ENCODE measurements around the gene ABCB8. TPM values are rescaled to one million over a fixed set of nuclear protein-coding genes. Genes with fewer than 3 reads are reported as not detected.
A peak's percentile ranks its signal among the peaks of the same experiment; 100 is the strongest.

ABCB8 gene
- total RNA-seq, 2 donors from 2014 or later = 11.9 to 20.6 TPM

- H3K36me3 ChIP-seq = no peaks in the 10 kb centered on the region
- no peaks in the 10 kb centered on the region for H3K9me3 ChIP-seq
- H3K4me1 ChIP-seq = peaks cover 0 to 31% of the 10 kb centered on the region in 2 donors
- no peak for DNase-seq (ENCODE audit: low spot score)
- TF ChIP-seq, protein P1, sequence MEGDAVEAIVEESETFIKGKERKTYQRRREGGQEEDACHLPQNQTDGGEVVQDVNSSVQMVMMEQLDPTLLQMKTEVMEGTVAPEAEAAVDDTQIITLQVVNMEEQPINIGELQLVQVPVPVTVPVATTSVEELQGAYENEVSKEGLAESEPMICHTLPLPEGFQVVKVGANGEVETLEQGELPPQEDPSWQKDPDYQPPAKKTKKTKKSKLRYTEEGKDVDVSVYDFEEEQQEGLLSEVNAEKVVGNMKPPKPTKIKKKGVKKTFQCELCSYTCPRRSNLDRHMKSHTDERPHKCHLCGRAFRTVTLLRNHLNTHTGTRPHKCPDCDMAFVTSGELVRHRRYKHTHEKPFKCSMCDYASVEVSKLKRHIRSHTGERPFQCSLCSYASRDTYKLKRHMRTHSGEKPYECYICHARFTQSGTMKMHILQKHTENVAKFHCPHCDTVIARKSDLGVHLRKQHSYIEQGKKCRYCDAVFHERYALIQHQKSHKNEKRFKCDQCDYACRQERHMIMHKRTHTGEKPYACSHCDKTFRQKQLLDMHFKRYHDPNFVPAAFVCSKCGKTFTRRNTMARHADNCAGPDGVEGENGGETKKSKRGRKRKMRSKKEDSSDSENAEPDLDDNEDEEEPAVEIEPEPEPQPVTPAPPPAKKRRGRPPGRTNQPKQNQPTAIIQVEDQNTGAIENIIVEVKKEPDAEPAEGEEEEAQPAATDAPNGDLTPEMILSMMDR (IDR thresholded peaks at IDR 0.05) = no peak
- H3K27ac ChIP-seq = no peak overlapping the region
- no peak overlapping the region for H3K4me3 ChIP-seq
- H3K27me3 ChIP-seq = no peaks in the 10 kb centered on the region
These were observed 22.7 kb upstream of the ABCB8 start for GRCh38 chr7:151005566-151005965.

GRCh38 chr7:151006590-151007300, 21.5 kb upstream of the ABCB8 start:
- H3K27ac ChIP-seq = no peak overlapping the region
- no peaks in the 10 kb centered on the region for H3K36me3 ChIP-seq
- no peaks in the 10 kb centered on the region for H3K9me3 ChIP-seq
- peaks cover 0 to 37% of the 10 kb centered on the region in 2 donors for H3K4me1 ChIP-seq
- no peak for DNase-seq (ENCODE audit: low spot score)
- H3K4me3 ChIP-seq = no peak overlapping the region
- TF ChIP-seq, protein P1 (IDR thresholded peaks at IDR 0.05) = no peak
- H3K27me3 ChIP-seq = no peaks in the 10 kb centered on the region

GRCh38 chr7:151007469-151007898, 20.8 kb upstream of the ABCB8 start:
- H3K27me3 ChIP-seq = no peaks in the 10 kb centered on the region
- no peak overlapping the region for H3K4me3 ChIP-seq
- TF ChIP-seq, protein P1 (IDR thresholded peaks at IDR 0.05) = no peak
- DNase-seq (ENCODE audit: low spot score) = no peak
- H3K27ac ChIP-seq = no peak overlapping the region
- H3K9me3 ChIP-seq = no peaks in the 10 kb centered on the region
- peaks cover 0 to 37% of the 10 kb centered on the region in 2 donors for H3K4me1 ChIP-seq
- no peaks in the 10 kb centered on the region for H3K36me3 ChIP-seq

DNA sequence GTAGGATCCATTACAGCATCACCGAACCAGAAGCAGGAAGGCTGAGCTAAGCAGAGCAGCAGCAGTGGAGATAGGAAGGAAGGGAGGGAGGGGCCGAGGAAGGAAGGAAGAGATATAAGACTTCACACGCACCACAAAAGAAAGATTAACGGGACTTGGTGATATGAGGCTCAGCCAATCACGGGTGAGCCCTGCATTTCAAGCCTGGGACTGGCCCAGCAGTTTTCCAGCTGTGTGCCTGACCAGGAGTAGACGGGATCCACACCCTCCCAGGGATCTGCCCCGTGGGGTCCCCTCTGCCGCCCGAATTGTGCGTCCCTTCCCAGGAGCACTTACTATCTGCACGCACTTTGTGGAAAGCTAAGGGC, 20.1 kb upstream of the ABCB8 start:
- Histone ChIP-seq H3K36me3 (no peaks in the 10 kb centered on the region), H3K4me3 (peak overlapping the region in 1 of 2 donors; percentile 30), H3K27ac (peak overlapping the region in 1 of 2 donors; percentile 14), H3K4me1 (peaks cover 0 to 43% of the 10 kb centered on the region in 2 donors), H3K9me3 (no peaks in the 10 kb centered on the region), H3K27me3 (no peaks in the 10 kb centered on the region)
- TF ChIP-seq, protein P1 (IDR thresholded peaks at IDR 0.05) = no peak
- no peak for DNase-seq (ENCODE audit: low spot score)

- Histone ChIP-seq H3K4me3 (peak overlapping the region in 1 of 2 donors; percentile 30), H3K36me3 (no peaks in the 10 kb centered on the region), H3K27me3 (no peaks in the 10 kb centered on the region), H3K27ac (peak overlapping the region in 1 of 2 donors; percentile 14), H3K9me3 (no peaks in the 10 kb centered on the region), H3K4me1 (peaks cover 0 to 48% of the 10 kb centered on the region in 2 donors)
- TF ChIP-seq, protein P1 (IDR thresholded peaks at IDR 0.05) = peak; percentile 85 to 88
- peak; percentile 73 for DNase-seq (ENCODE audit: low spot score)
These were observed 19.5 kb upstream of the ABCB8 start for GRCh38 chr7:151008511-151009323.
